Activated T-cell treated with anti-CD3 and anti-CD28 coated beads for 1 hour (primary cell): ENCODE results near the gene MAP3K20.

Source experiments
- DNase-seq: peaks from one replicate; pipeline ENCODE4 v3.0.0-alpha.2; 2020; ENCODE audit warnings: low read depth

Gene MAP3K20

GRCh38 chr2:173051463-173052215 lies 24.0 kb upstream of the MAP3K20 start:
- no peak for DNase-seq

- no peak for DNase-seq
Observed at GRCh38 chr2:173053043-173053699, 22.5 kb upstream of the MAP3K20 start.

DNA sequence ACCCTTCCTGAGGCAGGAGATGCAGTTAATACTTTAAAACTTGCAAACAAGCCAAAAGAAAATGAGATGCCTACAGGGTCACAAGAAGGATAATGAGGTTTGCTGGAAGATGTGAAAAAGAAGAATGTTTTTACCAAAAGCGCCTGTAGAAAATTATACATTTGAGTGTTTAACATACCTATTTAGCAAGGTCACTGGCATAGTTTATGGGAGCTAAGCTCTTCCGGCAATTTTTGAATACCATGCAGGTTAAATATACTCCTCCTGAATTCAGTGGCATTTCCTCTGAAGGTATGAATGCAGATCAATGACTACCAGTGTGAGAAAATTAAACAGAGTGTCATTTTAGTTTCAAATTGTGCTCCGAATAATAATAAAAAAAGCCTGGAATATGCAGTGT lies 21.2 kb upstream of the MAP3K20 start:
- DNase-seq: no peak

DNA sequence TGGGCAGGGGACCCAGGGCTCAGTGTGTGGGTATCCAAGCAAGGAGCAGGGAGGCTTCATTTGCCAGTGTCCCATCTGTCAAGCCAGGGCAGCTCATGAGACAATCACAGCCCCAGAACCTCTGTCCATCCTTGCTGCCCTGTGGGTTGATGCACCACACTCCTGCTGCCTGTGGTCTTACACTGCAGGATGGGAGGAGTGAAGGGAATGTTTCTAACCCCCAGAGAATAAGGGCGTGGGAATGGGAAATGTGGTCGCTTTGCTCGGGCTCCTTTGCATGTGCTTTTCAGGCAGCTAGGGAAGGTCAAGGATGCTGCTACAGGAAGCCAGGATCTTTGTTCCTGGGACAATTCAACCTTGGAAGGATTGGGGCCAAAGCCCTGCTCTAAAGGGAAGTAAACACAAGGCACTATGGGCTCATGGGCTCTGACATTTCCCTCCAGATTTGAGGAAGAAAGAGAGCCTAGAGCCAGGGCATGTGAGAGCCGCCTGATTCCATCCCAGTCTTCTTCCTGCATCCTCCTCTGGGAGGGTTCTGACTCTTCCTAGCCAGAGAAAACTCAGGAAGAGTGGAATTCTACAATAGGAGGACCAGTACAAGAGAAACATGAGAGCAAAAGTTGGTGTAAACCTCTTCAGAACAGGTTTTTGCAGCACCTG lies 18.8 kb upstream of the MAP3K20 start:
- DNase-seq: no peak

DNA sequence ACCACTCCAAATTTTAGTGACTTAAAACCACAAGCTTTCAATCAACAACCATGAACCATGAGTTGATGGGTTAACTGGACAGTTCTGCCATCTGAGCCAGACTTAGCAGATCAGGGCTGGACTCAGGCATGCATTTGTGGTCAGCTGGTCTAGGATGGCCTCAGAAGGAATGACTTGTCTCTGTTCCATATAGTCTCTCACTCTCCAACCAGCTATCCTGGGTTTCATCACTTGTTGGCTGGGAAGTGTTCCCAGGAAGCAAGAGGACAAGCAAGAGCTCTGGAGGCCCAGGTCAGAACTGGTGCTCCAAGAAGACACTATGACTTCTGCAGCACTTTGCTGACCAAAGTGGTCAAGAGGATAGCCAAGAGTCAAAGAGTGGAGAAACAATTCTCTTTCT lies 17.5 kb upstream of the MAP3K20 start:
- DNase-seq: no peak

DNA sequence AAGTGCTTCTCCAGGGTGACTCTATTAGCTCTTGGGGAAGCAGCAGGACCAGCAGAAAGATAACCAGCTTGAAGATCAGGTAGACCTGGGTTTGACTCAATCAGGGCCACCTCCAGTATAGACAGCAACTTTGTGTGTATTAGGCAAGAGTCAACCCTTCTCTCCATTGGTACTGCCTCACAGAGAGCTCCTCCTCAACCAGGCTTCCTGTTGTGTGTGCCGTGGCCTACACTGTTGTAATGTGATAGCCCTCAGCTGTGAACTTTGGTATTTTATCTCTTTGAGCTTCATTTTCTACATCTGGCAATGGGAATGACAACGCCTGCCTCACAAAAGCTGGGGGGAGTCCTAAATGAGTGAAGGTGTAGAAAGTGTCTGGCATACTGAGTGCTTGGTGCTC lies 17.0 kb upstream of the MAP3K20 start:
- DNase-seq: no peak

- DNase-seq: no peak
Observed at GRCh38 chr2:173059292-173059691, 16.4 kb upstream of the MAP3K20 start.

DNA sequence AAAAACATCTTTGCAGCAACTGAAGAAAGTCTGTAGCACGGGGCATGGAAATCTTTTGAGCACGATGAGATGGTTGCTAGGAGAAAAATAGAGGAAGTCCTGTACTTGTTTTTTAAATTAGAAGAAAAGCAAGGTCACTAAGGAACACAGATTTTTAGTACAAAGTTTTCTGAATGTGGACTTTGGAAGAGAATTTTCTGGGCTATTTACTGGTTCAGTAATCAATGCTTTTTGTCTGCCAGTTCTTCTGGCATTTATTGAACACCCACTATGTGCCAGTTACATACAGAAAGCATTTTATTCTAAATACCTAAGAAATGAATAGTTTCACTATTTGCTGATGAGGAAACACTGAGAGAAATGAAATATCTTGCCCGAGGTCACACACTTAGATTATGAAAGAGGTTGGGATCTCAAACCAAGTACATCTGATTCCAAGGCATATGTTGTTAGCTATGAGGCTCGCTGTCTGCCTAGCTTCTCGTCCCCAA lies 15.6 kb upstream of the MAP3K20 start:
- no peak for DNase-seq

GRCh38 chr2:173062801-173063200 lies 12.8 kb upstream of the MAP3K20 start:
- no peak for DNase-seq

DNA sequence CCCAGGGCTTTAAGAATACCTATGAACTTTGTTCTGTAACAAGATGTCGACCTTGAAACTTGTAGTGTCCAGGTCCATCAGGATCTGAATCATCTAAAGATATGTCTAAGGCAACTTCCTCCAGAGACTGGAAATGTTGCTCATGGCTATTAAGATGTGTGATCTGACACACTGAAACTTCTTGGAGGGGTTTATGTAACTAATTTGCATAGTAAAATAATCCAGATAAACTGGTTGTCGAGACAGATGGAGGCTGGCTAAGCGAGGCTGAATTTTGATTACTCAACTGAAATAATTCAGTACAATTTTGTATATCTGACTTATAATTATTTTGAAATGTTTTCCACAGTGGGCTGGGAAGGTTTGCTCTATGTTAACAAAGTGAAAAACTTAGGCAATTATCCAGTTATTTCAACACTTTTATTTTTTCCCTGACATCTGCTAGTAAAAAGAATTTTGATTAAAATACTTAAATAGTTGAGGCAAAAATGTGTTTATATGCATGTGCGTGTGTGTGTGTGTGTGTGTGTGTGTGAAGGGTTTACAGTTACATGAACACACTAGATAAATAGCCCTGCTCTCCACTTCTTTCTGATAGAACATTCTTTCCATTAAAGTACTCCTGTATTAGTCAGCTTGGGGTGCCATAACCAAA lies 11.4 kb upstream of the MAP3K20 start:
- no peak for DNase-seq

DNA sequence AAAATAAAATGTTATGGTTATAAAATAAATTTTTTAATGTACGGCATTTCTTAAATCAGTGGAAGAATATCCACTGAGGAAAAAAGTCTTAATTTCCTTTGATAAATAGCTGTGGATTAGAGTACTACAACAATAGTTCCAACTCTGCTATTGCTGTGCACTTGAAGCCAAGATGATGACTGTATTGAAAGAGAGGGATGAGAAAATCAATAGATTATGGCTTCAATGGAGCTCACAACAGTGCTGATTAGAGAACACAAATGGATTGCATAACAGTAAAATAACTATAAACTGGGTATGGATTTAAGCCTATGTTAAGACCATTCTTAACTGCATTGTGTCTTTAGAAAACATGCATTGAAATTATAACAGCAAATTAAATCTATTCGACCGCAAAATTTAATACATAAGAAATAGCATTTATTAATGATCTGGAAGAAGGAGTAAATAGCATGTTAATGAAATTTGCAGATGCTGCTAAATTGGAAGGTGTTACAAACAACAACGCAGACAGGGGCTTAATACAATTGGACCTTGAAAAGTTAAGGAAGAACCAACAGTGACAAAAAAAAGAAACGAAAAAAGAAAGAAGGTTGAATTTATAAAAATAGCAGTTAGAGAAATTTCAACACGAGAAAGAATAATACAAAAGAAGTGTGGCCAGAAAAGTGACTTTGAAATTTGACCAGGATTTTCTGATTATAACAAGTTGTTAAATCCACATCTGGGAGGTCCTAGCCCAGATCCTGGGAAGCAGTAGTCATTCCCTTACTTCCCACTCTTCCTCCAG lies 8.6 kb upstream of the MAP3K20 start:
- no peak for DNase-seq

DNA sequence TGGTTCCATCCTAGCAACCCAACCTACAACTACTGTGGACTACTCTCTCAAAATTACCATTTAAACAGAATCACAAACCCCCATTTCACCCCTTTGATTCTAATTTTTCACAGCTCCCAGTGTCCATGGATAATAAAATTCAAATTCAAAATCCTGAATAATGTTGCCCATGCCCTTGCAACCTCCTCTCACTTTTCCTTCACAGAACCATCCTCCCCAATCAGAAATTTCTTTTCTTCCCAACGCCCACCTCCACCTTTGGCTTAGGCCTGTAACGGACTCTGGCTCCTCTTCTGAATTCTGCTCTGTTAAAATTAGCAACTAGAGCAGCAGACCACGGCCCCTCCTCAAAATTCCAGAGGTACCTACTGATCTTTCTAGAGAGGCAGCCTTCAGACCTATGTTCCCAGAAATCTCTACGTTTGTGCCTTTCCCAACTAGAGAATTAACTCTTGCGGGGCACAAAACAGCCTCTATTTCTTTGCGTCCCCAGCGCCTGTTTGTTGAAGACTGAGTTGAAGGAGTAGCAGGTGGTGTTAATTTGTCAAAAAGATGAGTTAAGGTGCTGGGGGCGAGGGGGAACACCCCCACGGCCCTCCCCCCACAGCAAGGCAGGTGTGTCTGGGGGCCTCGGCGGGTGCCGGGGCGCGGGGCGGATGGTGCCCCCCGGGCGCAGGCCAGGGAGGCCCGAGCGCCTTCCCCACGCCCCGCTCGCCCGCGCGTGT lies 428 bp upstream of the MAP3K20 start:
- no peak for DNase-seq

DNA sequence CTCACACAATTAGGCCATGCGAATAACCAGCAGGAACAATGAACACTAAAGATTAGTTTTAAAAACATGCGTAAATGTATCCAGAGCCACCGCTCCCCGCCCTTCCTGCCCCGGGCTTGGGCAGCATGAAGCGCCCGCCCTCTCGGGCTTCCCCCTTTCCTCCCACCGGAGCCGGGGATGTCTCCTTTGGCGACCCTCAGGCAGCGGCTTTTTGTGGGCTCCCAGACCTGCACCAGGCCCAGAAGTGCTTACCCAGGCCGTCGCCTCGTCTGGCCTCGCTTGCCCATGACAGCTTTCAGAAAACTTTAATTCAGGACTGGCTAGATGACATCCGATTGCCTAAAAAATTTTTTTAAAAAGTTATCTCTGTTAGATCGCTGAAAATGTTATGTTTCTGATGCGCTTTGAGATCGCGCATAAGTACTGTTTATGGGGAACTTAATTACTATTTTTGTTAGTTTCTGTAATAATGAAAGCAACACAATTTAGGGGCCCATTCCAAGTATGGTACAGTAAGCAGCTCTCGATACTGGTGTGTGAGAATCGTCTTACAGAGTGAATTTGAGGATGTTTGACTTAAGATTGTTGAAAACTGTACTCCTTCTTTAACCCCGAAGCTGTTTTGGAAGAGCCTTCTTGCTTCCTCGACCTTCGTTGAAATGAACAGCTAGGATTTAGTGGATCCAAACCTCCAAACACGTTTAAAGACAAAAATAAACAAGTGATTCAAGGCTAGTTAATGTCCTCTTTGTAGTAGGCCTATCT lies 1.1 kb downstream of the MAP3K20 start:
- no peak for DNase-seq

DNA sequence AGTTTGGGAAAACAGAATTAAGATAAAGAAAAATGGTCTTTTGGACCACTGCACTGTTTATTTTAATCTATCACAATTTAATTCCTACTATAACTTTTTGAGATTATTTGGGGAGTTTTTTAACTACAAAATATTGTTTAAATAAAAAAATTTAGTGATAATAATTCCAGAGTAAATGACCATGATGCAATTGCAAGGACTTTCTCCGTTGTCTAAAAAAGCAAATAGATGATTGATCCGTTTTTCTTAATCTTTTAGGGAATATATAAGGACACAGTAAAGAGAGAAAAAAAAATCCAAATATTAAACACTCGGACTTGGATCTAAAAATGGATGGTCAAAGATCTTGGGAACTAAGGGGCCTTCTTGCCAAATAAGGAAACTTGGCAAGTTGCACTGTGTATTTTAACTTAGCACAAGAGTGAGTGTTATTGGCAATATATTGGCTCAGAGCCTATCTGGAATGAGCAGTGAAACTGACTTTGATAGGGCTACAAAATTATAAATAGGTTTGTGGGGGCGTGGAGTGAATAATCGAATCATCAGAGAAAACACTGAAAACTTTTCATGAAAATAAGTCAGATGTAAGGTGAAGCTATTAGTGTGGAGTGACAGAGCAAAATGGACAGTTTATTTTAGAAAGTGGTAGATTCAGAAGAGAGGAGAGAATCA lies 2.0 kb downstream of the MAP3K20 start:
- no peak for DNase-seq

DNA sequence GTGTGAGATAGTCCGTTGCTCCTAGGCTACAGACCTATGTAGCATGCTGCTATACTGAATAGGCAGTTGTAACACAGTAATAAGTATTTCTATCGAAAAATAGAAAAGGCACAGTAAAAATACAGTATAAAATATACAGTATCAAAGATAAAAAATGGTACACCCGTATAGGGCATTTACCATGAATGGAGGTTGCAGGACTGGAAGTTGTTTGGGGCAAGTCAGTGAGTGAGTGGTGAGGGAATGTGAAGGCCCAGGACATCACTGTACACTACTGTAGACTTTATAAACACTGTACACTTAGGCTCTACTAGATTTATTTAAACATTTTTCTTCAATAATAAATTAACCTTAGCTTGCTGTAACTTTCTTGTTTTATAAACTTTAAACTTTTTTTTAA lies 3.5 kb downstream of the MAP3K20 start:
- DNase-seq: no peak

DNA sequence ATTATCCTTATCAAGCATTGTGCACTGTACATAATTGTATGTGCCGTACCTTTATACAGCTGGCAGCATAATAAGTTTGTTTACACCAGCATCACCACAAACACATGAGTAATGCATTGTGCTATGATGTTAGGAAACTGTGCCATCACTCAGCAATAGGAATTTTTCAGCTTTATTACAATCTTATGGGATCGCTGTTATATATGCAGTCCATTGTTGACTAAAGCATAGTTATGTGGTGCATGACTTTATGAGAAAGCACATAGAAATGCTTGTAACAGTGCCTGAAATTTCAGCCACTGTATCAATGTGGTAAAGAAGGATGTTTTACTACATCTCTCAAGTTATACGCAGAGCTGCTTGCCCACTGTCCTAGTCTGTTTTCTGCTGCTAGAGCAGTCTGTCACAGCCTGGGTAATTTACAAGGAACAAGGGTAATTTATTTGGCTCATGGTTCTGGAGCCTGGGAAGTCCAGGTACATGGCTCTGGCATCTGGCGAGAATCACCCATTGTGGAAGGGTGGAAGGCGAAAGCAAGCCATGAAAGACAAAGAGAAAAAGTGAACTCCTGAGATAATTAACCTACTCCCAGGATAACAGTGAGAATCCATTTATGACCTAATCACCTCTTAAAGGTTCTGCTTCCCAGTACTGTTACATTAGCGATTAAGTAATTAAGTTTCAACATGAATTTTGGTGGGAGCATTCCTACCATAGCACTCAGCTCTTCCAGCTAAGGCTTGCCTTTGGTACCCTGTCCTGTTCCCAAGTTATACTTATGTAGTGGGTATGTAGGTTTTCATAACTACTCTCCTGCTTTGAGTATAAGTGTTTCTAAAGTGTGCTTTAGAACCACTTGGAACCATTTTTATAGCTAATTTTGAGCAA lies 4.6 kb downstream of the MAP3K20 start:
- no peak for DNase-seq

DNA sequence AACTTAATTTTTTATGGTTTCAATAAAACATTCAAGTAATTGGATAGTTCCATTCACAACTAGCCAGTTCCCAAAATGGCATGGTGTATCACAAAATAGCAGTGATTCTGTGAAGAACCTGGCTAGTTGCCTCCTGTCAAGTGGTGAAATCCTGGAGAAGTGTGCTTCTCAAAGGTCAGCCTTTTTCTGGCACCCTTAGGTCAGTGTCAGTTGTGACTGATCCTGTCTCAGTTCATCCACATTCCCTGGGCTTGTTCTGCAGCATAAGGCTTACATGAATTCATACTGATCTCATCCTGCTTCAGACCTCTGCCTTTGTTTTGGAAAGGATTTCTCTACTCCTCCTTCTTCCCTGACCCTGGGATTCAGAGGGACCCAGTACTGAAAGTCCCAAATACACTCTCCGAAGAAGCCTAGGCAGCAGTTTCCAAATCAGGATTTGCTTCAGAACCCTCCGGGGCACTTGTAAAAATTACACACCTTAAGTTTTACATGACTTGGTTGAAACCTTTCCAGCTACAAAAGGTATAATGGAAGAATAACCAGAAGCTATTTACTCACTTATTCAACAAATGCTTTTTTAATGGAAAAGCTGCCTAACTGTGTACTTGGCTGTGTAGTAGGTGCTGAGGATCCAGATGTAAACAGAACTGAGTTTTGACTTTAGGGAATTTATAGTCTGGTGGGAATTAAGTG lies 11.0 kb downstream of the MAP3K20 start:
- no peak for DNase-seq

DNA sequence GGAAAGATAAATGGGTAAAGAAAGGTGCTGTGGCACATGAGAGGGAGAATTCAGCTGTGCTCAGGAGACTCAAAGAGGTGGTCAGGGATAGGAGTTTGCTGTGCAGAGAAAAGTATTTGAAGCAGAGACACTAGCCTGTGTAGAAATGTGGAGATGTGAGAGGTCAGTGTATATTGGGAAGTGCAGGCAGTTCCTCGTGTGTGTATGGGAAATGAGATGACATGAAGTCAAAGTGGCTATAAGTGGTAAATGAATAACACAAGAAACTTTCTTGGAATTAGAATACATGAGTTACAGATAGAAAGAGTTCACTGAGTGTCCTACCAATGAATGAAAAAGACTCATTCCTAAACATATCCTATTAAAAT lies 11.6 kb downstream of the MAP3K20 start:
- DNase-seq: no peak
